ENCODE data around the gene CALM3. TPM values are rescaled to one million over a fixed set of nuclear protein-coding genes. Genes with fewer than 3 reads are reported as not detected.
"Not testable (repeated sequence)": the region's sequence is repeated elsewhere in the genome, so short reads cannot be mapped to it uniquely, and the experiment has no call there.

Gene CALM3
- total and polyA plus RNA-seq, 2 experiments from 2014 or later, result 148 to 215 TPM

- no peak for TF ChIP-seq EZH2 (IDR thresholded peaks at IDR 0.05; ENCODE audit: low read depth, unreplicated experiment)
- TF ChIP-seq, protein P1, sequence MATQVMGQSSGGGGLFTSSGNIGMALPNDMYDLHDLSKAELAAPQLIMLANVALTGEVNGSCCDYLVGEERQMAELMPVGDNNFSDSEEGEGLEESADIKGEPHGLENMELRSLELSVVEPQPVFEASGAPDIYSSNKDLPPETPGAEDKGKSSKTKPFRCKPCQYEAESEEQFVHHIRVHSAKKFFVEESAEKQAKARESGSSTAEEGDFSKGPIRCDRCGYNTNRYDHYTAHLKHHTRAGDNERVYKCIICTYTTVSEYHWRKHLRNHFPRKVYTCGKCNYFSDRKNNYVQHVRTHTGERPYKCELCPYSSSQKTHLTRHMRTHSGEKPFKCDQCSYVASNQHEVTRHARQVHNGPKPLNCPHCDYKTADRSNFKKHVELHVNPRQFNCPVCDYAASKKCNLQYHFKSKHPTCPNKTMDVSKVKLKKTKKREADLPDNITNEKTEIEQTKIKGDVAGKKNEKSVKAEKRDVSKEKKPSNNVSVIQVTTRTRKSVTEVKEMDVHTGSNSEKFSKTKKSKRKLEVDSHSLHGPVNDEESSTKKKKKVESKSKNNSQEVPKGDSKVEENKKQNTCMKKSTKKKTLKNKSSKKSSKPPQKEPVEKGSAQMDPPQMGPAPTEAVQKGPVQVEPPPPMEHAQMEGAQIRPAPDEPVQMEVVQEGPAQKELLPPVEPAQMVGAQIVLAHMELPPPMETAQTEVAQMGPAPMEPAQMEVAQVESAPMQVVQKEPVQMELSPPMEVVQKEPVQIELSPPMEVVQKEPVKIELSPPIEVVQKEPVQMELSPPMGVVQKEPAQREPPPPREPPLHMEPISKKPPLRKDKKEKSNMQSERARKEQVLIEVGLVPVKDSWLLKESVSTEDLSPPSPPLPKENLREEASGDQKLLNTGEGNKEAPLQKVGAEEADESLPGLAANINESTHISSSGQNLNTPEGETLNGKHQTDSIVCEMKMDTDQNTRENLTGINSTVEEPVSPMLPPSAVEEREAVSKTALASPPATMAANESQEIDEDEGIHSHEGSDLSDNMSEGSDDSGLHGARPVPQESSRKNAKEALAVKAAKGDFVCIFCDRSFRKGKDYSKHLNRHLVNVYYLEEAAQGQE (IDR thresholded peaks at IDR 0.05; ENCODE audit: unreplicated experiment), result no peak
- no peak for TF ChIP-seq STAT1 (IDR thresholded peaks at IDR 0.05; ENCODE audit: unreplicated experiment)
- TF ChIP-seq JUNB (IDR thresholded peaks at IDR 0.05; ENCODE audit: unreplicated experiment), result no peak
- no peak for TF ChIP-seq ZNF114 (CRISPR knock-in tag; IDR thresholded peaks at IDR 0.05)
- no peak for TF ChIP-seq EZH2phosphoT487 (IDR thresholded peaks at IDR 0.05; ENCODE audit: unreplicated experiment)
- Mint-ChIP-seq H3K27ac (no peak overlapping the region), H3K4me3 (no peak overlapping the region), H3K4me1 (peaks cover 13% of the 10 kb centered on the region), H3K9me3 (no peaks in the 10 kb centered on the region), H3K36me3 (ENCODE audit: low read depth) (no peaks in the 10 kb centered on the region; the same call in 2 of the 3 replicates), H3K27me3 (ENCODE audit: insufficient read depth, low read depth, poor library complexity) (peaks cover 16% of the 10 kb centered on the region)
- no peaks in the 10 kb centered on the region for H4K20me1 ChIP-seq (replicated peaks; ENCODE audit: insufficient read depth)
- DNase-seq (ENCODE audit: low spot score) (no peak), ATAC-seq (no peak)
- H3K36me3 ChIP-seq (ENCODE audit: insufficient read depth), result no peaks in the 10 kb centered on the region
- H3K79me2 ChIP-seq (replicated peaks; ENCODE audit: insufficient read depth), result no peaks in the 10 kb centered on the region
- H3K4me2 ChIP-seq, result no peak overlapping the region
- H3K9me2 ChIP-seq (ENCODE audit: insufficient read depth), result no peaks in the 10 kb centered on the region
- no peak overlapping the region for H3K4me3 ChIP-seq
- H3F3A ChIP-seq (replicated peaks; ENCODE audit: low read depth), result no peaks in the 10 kb centered on the region
- peaks cover 12% of the 10 kb centered on the region for H3K4me1 ChIP-seq (ENCODE audit: insufficient read depth)
- H3K27ac ChIP-seq (ENCODE audit: low read depth), result no peak overlapping the region
- no peak overlapping the region for H2AFZ ChIP-seq
- H3K27me3 ChIP-seq (ENCODE audit: insufficient read depth), result no peaks in the 10 kb centered on the region
Observed at GRCh38 chr19:46626446-46626845, 25.3 kb downstream of the CALM3 start.

DNA sequence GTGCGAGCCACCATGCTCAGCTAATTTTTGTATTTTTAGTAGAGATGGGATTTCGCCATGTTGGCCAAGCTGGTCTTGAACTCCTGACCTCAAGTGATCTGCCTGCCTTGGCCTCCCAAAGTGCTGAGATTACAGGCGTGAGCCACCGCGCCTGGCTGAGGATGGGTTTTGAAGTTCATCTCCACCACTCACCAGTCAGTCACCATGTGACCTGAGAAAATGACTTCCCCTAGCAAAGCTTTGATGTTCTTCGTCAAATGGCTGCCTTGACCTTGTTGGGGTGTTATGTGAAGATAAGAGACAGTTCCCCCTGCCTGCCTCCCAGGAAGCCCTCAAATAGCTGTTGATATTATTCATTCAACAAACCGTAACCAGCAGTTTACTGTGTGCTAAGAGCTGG, 27.8 kb downstream of the CALM3 start:
- H3K9me3 Mint-ChIP-seq; H2AFZ ChIP-seq; ATAC-seq; H3K4me3 Mint-ChIP-seq; H3K4me3 ChIP-seq; H3K4me2 ChIP-seq; H3K36me3 Mint-ChIP-seq (ENCODE audit: low read depth); H3K79me2 ChIP-seq (replicated peaks; ENCODE audit: insufficient read depth); H3F3A ChIP-seq (replicated peaks; ENCODE audit: low read depth); DNase-seq (ENCODE audit: low spot score); H3K36me3 ChIP-seq (ENCODE audit: insufficient read depth); H4K20me1 ChIP-seq (replicated peaks; ENCODE audit: insufficient read depth); H3K27ac Mint-ChIP-seq; H3K27ac ChIP-seq (ENCODE audit: low read depth); H3K9me2 ChIP-seq (ENCODE audit: insufficient read depth): not testable (repeated sequence)
- peaks cover 34% of the 10 kb centered on the region for H3K27me3 Mint-ChIP-seq (ENCODE audit: insufficient read depth, low read depth, poor library complexity)
- Histone ChIP-seq H3K4me1 (ENCODE audit: insufficient read depth) (peaks cover 19% of the 10 kb centered on the region), H3K27me3 (ENCODE audit: insufficient read depth) (peaks cover 18% of the 10 kb centered on the region)
- peaks cover 20% of the 10 kb centered on the region for H3K4me1 Mint-ChIP-seq

GRCh38 chr19:46629546-46630025, 28.5 kb downstream of the CALM3 start:
- Mint-ChIP-seq H3K27ac (no peak overlapping the region), H3K9me3 (no peaks in the 10 kb centered on the region), H3K4me3 (no peak overlapping the region), H3K4me1 (peaks cover 20% of the 10 kb centered on the region), H3K36me3 (ENCODE audit: low read depth) (no peaks in the 10 kb centered on the region), H3K27me3 (ENCODE audit: insufficient read depth, low read depth, poor library complexity) (peaks cover 36% of the 10 kb centered on the region)
- Histone ChIP-seq H3K4me1 (ENCODE audit: insufficient read depth) (peaks cover 19% of the 10 kb centered on the region), H3K27me3 (ENCODE audit: insufficient read depth) (peaks cover 20% of the 10 kb centered on the region), H3K36me3 (ENCODE audit: insufficient read depth) (no peaks in the 10 kb centered on the region), H3K9me2 (ENCODE audit: insufficient read depth) (no peaks in the 10 kb centered on the region), H3K4me2 (no peak overlapping the region), H2AFZ (peak overlapping the region; percentile 32; the same call in 1 of the 2 replicates), H3K4me3 (no peak overlapping the region), H4K20me1 (replicated peaks; ENCODE audit: insufficient read depth) (no peaks in the 10 kb centered on the region; the same call in 1 of the 2 replicates), H3K79me2 (replicated peaks; ENCODE audit: insufficient read depth) (no peaks in the 10 kb centered on the region), H3K27ac (ENCODE audit: low read depth) (no peak overlapping the region), H3F3A (replicated peaks; ENCODE audit: low read depth) (0 out of 2 replicates have a peak, but pooled peaks cover 2% of the 10 kb centered on the region)
- no peak for ATAC-seq
- DNase-seq (ENCODE audit: low spot score), result no peak
- TF ChIP-seq EZH2phosphoT487 (IDR thresholded peaks at IDR 0.05; ENCODE audit: unreplicated experiment) (no peak), POLR2AphosphoS5 (IDR thresholded peaks at IDR 0.05; ENCODE audit: low read depth) (no peak)
- TF ChIP-seq, protein P2, sequence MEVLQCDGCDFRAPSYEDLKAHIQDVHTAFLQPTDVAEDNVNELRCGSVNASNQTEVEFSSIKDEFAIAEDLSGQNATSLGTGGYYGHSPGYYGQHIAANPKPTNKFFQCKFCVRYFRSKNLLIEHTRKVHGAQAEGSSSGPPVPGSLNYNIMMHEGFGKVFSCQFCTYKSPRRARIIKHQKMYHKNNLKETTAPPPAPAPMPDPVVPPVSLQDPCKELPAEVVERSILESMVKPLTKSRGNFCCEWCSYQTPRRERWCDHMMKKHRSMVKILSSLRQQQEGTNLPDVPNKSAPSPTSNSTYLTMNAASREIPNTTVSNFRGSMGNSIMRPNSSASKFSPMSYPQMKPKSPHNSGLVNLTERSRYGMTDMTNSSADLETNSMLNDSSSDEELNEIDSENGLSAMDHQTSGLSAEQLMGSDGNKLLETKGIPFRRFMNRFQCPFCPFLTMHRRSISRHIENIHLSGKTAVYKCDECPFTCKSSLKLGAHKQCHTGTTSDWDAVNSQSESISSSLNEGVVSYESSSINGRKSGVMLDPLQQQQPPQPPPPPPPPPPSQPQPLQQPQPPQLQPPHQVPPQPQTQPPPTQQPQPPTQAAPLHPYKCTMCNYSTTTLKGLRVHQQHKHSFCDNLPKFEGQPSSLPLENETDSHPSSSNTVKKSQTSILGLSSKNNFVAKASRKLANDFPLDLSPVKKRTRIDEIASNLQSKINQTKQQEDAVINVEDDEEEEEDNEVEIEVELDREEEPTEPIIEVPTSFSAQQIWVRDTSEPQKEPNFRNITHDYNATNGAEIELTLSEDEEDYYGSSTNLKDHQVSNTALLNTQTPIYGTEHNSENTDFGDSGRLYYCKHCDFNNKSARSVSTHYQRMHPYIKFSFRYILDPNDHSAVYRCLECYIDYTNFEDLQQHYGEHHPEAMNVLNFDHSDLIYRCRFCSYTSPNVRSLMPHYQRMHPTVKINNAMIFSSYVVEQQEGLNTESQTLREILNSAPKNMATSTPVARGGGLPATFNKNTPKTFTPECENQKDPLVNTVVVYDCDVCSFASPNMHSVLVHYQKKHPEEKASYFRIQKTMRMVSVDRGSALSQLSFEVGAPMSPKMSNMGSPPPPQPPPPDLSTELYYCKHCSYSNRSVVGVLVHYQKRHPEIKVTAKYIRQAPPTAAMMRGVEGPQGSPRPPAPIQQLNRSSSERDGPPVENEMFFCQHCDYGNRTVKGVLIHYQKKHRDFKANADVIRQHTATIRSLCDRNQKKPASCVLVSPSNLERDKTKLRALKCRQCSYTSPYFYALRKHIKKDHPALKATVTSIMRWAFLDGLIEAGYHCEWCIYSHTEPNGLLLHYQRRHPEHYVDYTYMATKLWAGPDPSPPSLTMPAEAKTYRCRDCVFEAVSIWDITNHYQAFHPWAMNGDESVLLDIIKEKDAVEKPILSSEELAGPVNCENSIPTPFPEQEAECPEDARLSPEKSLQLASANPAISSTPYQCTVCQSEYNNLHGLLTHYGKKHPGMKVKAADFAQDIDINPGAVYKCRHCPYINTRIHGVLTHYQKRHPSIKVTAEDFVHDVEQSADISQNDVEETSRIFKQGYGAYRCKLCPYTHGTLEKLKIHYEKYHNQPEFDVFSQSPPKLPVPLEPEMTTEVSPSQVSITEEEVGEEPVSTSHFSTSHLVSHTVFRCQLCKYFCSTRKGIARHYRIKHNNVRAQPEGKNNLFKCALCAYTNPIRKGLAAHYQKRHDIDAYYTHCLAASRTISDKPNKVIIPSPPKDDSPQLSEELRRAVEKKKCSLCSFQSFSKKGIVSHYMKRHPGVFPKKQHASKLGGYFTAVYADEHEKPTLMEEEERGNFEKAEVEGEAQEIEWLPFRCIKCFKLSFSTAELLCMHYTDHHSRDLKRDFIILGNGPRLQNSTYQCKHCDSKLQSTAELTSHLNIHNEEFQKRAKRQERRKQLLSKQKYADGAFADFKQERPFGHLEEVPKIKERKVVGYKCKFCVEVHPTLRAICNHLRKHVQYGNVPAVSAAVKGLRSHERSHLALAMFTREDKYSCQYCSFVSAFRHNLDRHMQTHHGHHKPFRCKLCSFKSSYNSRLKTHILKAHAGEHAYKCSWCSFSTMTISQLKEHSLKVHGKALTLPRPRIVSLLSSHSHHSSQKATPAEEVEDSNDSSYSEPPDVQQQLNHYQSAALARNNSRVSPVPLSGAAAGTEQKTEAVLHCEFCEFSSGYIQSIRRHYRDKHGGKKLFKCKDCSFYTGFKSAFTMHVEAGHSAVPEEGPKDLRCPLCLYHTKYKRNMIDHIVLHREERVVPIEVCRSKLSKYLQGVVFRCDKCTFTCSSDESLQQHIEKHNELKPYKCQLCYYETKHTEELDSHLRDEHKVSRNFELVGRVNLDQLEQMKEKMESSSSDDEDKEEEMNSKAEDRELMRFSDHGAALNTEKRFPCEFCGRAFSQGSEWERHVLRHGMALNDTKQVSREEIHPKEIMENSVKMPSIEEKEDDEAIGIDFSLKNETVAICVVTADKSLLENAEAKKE (CRISPR knock-in tag; IDR thresholded peaks at IDR 0.05), result no peak

Data from GM23338 (cell line).